ENCODE measurements around the gene FAM174A. TPM values are rescaled to one million over a fixed set of nuclear protein-coding genes. Genes with fewer than 3 reads are reported as not detected.

FAM174A gene
- 10 to 100 TPM in 11 of 12 donors, not detected in 1; 22.7 to 45.8 (median 36.4) TPM for polyA plus RNA-seq (ENCODE audit: insufficient read length in 12 of 12)
- long read RNA-seq, donor 1, transcript FAM174A-201 (3 exons, 1,356 nt), result major isoform, 25 of 25 reads
- long read RNA-seq, donor 1, partial matches to known transcripts, result 0 of 25 reads
- long read RNA-seq, donor 1, other reads (novel, unspliced or antisense), result 0 of 25 reads
- long read RNA-seq, donor 2, transcript FAM174A-201 (3 exons, 1,356 nt), result major isoform, 28 of 28 reads
- long read RNA-seq, donor 2, partial matches to known transcripts, result 0 of 28 reads
- long read RNA-seq, donor 2, other reads (novel, unspliced or antisense), result 0 of 28 reads
- long read RNA-seq, donor 3, transcript FAM174A-201 (3 exons, 1,356 nt), result major isoform, 10 of 10 reads
- long read RNA-seq, donor 3, partial matches to known transcripts, result 0 of 10 reads
- long read RNA-seq, donor 3, other reads (novel, unspliced or antisense), result 0 of 10 reads
- long read RNA-seq, donor 4, transcript FAM174A-201 (3 exons, 1,356 nt), result major isoform, 9 of 9 reads
- long read RNA-seq, donor 4, partial matches to known transcripts, result 0 of 9 reads
- long read RNA-seq, donor 4, other reads (novel, unspliced or antisense), result 0 of 9 reads
- long read RNA-seq, donor 5, transcript FAM174A-201 (3 exons, 1,356 nt), result major isoform, 32 of 41 reads
- long read RNA-seq, donor 5, partial matches to known transcripts, result 9 of 41 reads
- long read RNA-seq, donor 5, other reads (novel, unspliced or antisense), result 0 of 41 reads
- long read RNA-seq, donor 6, transcript FAM174A-201 (3 exons, 1,356 nt), result major isoform, 13 of 13 reads
- long read RNA-seq, donor 6, partial matches to known transcripts, result 0 of 13 reads
- long read RNA-seq, donor 6, other reads (novel, unspliced or antisense), result 0 of 13 reads
- long read RNA-seq, donor 7, transcript FAM174A-201 (3 exons, 1,356 nt), result major isoform, 9 of 9 reads
- long read RNA-seq, donor 7, partial matches to known transcripts, result 0 of 9 reads
- long read RNA-seq, donor 7, other reads (novel, unspliced or antisense), result 0 of 9 reads
- long read RNA-seq, donor 8, transcript FAM174A-201 (3 exons, 1,356 nt), result major isoform, 23 of 32 reads
- long read RNA-seq, donor 8, partial matches to known transcripts, result 8 of 32 reads
- long read RNA-seq, donor 8, other reads (novel, unspliced or antisense), result 0 of 32 reads
- long read RNA-seq, donor 9, transcript FAM174A-201 (3 exons, 1,356 nt), result major isoform, 19 of 19 reads
- long read RNA-seq, donor 9, partial matches to known transcripts, result 0 of 19 reads
- long read RNA-seq, donor 9, other reads (novel, unspliced or antisense), result 0 of 19 reads
- long read RNA-seq, donor 10, transcript FAM174A-201 (3 exons, 1,356 nt), result major isoform, 32 of 41 reads
- long read RNA-seq, donor 10, partial matches to known transcripts, result 9 of 41 reads
- long read RNA-seq, donor 10, other reads (novel, unspliced or antisense), result 0 of 41 reads
- long read RNA-seq, donor 11, transcript FAM174A-201 (3 exons, 1,356 nt), result major isoform, 21 of 26 reads
- long read RNA-seq, donor 11, partial matches to known transcripts, result 5 of 26 reads
- long read RNA-seq, donor 11, other reads (novel, unspliced or antisense), result 0 of 26 reads

DNA sequence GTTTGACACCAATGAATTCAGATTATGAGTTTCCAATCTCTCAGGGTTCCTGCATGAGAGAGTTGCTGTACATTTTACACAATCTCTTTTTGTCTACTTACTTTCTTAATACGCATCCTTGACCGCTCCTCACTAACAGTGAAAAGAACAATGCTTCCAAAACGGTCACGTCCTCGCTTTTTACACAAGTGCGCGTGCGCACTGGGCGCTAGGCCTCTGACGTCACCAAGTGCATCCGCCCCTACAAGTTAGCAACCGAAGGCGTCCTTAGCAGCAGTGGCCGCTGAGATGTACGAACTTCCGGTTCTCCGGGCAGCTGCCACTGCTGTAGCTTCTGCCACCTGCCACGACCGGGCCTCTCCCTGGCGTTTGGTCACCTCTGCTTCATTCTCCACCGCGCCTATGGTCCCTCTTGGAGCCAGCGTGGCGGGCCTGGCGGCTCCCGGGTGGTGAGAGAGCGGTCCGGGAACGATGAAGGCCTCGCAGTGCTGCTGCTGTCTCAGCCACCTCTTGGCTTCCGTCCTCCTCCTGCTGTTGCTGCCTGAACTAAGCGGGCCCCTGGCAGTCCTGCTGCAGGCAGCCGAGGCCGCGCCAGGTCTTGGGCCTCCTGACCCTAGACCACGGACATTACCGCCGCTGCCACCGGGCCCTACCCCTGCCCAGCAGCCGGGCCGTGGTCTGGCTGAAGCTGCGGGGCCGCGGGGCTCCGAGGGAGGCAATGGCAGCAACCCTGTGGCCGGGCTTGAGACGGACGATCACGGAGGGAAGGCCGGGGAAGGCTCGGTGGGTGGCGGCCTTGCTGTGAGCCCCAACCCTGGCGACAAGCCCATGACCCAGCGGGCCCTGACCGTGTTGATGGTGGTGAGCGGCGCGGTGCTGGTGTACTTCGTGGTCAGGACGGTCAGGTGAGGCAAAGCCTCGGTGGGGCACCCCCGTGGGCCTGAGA, at the start of gene FAM174A:
Gene FAM174A (plus strand): TSS at position 315 of the 946 bp plus-strand sequence. CDS start 157 bp downstream, at position 472.
- DNase-seq, result peak; percentile 99

DNA sequence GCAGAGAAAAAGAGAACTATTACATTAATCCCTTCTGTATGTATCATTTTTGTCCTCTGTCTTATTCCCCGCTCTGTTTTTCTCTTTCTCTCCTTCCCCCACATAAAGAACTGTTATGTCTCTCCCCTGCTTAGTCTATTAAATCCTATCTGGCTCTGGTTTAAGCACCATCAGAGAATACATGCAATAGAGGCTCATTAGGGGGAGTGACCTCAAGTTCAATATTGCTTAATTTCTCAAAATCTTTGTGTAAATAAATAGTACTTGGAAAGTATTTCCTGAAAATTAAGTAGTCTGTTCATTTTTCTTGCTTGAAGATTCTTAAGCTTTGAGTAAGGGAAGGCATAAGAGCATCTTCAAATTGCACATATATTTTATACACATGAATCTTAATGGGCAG, 41.2 kb upstream of the FAM174A start:
- DNase-seq, result no peak

DNA sequence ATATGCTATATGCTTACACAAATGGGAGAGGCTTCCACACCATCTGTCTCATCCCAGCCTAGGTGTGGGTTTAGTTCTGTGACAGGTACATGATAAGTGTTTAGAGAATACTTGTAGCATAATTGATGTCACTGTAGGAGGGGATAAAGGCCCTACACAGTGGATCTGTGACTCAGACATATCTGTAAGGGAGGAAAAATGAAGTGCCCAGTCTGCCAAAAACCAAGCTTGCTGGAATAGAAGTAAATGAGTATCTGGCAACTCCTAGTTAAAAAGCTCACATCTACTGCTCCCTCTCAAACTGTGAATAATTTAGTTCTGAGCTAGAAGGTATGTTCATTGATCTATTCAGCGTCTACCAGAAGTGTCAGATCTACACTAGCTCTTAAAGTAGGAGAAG, 38.9 kb upstream of the FAM174A start:
- DNase-seq, result no peak

DNA sequence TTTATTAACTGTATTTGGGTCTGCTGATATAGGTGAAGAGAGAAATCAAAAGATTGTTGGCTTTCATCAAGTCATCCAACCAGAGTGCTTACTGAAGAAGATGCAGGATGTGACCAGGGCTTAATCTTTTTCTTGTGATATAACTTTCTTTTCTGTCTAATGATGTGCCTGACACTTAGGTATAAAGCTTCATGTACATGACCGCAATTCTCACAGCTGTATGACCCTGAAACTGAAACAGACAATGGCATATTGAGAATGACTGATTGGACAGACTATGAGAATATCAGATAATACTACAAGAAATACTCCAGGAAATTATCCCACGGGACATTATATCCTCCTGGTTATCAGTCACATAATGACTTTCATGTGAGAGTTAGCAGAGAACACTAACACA, 32.5 kb upstream of the FAM174A start:
- no peak for DNase-seq

DNA sequence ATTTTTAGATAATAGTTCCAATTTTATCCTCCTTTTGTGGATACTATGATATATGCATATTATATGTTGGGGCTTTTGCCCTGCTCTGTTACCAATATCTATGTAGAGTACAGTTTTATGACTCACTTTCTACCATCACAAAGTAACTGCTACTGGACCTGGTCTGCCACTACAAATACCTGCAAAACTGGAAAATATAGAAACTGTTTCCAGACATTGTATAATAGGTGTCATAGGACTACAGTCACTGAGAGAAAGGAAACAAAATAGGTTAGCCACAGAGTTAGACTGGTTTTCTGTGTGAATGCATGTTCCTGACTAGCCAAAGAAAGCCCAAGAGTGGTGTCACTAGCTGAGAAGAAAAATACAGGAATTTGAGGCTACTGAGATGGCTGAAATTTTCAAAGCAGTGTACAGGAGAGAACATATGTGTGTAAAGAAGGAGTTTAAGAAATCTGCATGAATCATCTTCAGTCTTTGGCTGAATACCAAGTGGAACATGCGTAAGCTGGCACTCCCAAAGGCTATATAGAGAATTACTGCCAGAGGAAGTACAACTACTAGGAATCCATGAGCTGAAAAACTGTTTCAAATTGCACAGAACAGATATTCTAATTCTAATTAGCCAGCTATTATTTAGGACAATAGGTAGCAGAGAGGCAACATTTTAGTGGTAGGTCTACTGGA, 29.0 kb upstream of the FAM174A start:
- DNase-seq, result peak; percentile 9

DNA sequence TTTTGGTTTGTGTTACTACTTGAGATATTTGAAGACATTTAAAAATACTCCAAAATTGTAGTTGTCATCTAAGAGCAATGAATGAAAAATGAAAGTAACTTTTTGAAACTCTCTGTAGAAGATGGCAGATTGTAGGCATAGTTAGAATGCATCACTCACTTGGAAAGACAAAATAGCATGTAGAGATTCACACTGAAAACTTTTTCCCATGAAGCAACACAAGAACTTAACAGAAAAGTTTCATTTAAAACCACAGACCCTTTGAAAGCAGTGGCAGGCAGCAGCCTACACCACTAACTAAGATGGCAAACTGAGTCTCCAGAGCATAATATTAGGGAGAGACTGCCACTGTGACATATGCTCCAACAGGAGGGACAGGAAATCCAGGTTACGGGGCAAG, 18.9 kb upstream of the FAM174A start:
- DNase-seq, result no peak

DNA sequence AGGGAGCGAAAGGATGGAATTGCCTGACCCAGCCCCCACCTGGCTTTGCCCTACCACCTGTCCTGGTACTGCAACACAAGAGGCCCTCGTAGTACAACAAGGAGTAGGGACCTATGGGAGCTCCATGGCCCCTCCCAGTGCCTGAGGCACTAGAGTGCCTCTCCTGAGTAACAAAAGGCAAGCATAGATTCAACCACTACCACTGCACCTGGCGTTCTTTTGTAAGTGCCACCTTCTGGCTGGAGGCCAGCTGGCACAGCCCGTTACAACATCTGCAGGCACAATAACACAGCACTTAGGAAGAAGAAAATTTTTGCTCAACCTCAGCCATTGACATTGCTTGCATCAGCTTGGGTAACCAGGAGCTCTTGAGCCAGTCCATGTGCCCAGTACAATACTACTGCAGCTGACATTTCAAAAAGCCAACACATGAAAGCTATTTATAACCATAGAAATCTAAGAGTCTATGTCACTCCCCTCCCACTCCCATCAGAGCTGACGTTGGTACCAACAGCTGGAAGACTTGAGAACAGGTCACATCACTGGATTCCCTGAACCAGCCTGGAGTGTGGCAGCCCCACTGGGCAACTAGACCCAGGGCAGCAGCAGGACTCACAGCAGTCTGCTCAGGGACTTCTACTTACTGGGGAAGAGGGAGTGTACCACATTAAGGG, 17.7 kb upstream of the FAM174A start:
- no peak for DNase-seq

DNA sequence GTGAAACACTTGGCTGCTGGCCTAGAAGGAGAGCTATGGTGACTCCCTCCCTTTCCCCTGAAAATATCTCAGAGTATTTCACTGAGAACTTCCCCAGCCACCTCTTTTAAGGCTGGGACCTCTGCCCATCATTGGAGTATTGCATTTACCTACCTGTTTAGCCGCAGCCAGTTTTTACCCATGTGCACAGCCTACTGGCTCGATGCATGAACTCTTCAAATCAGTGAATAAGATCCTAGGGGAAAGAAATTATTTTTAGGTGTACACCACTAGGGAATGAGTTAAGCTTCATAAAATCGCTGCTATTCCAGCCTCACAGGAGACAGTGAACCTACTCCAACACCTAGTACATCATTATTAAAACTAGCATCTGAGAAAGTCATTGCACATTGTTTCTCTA, 16.8 kb upstream of the FAM174A start:
- no peak for DNase-seq

DNA sequence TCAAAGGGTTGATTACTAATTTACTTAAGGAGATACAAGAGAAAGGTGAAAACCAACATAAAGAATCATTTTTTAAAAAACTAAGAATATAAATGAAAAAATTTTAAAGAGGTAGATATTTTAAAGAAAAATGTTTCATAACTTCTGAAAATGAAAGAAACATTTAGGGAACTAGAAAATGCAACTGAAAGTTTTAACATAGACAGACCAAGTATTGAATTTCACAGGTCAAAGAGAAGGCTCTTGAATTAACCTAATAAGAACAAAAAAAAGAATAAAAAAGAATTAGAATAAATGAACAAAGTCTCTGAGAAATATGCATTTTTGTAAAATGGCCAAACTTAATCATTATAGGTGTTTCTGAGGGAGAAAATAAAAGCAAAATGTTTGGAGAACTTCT, 16.1 kb upstream of the FAM174A start:
- no peak for DNase-seq

DNA sequence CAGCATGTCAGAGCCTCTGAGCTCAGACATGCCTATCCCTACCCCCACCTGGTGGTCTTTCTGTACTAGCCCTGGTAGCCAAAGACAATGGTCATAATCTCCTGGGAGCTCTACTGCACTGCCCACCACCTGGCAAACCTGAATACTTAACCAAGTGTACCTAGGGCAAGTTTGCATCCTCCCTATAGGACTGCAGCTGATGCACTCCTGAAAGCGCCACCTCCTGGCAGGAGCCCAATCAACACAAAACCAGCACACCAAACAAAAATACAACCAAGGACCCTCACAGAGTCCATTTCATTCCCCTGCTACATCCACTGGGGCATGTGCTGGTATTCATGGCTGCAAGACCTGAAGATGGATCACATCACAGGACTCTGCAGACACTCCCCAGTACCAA, 14.8 kb upstream of the FAM174A start:
- no peak for DNase-seq

DNA sequence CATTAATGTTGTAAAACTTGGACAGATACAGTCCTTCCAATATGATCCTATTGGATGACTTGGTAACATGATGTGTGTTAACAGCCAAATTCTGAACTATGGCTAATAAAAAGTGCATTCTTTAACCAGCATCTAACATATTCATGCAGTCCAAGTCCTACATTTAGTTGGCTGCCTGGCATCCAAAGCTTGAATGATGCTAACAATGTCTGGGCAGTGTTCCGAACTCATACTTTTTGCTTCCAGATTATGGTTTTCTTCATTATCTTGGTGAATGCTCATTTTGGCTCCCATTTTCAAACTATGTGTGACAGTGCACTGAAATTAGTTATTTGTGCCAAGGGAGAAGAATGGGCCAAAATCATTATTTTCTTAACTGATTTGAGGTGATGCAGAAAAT, 2.8 kb downstream of the FAM174A start:
- no peak for DNase-seq

DNA sequence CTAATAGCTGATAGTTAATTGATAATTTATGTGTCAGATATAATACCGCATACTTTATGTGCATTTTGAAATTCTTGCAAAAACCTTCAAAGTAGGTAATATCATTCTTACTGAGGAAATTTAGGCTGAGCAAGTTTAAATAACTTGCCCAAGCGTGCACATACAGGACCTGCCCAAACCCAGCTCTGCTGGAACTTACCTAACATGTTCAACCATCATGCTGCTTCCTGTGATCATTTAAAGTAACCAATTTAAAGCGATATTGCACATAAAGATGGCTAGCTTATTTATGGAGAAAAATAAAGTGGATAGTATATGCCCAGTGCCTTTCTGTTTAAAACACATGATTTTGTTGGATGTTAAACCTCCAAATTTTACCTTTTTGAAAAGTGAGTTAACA, 4.3 kb downstream of the FAM174A start:
- DNase-seq, result no peak

DNA sequence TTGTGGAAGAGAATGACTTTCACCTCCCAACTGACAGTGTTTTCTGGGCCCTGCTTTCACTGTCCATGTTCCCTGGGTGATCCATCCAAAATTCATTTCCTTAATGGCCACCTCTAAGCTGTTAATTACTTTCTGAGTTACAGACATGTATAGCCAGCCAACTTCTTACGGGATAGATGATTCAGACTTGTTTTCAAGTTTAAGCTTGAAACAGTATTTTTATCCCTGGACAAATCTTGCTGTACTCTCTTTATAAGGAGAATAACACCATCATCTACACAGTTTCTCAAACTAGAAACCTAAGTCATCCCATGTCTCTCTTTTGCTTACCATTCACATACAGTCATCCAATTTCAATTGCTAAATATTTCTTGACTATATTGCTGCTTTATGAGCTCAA, 6.9 kb downstream of the FAM174A start:
- no peak for DNase-seq

DNA sequence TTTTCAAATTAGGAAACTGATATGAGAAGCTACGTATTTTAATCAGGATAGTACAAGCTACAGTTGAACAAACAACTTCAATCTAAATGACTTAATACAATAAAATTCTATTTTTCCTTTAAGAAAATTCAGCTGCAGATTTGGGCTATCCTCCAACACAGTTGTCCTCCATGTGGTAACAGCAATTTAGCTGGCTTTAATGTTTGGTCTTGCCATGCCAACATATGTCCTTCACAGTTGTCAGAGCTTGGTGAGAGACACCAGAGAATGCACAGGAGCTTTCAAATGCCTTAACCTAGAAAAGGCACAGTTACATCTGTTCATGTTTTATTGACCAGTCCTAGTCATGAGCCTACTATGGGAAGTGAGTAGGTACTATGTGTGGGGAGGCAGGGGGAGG, 10.8 kb downstream of the FAM174A start:
- peak; percentile 22 for DNase-seq

DNA sequence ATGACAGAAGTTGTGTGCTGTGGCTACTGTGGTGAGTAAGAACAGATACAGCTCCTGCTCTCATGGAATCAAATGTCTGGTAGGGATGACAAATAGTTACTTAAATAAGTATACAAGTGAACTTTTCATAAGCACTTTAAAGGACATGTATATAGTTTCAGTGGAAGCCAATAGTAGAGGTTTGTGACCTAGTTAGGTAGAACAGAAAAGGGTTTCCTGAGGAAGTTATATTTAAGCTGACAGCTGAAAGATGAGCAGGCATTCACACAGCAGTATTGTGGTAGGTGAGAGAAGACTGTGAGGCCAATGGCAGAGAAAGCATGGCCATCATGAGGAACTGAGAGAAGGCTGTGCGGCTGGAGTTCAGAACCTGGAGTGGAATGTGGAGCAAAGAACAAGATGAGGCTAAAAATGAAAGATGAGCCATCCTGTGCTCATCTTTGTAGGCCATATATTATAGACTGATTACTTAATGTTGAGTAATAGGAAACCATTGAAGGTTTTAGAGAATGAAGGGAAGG, 15.4 kb downstream of the FAM174A start:
- no peak for DNase-seq

DNA sequence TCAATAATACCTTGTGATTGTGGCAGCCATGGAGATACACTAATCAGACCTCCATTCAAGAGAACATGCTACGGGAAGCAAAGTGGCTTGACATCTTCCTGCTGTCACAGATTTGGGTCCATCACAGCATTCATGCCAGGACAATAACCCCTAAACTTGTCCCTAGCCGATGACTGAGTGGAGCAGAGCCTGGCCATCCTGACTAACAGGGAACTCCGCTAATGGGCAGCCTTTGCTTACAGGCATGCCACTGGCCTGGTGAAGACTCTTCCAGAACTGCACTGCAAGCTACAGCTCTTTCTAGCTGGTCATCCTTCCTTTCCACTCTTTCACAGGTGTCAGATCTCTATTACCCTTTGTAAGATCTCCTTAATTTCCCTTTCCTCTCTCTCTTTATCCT, 16.0 kb downstream of the FAM174A start:
- no peak for DNase-seq

DNA sequence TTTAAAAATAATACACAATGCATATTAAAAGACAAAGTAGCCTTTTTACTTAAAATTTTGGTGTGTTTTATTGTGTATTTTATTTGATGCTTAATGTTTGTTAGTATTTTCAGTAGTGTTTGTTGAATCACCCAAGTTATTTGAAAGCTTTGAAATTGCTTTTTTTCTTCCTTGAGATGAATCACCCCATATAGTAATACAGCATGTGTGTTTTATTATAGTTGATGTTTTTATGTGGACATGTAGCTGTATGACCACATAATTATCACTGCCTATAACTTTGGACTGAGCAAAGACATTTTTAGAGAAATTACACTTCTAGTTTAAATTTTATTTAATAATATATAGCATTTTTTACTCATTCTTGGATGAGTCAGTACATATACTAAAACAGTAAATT, 18.0 kb downstream of the FAM174A start:
- DNase-seq, result no peak

DNA sequence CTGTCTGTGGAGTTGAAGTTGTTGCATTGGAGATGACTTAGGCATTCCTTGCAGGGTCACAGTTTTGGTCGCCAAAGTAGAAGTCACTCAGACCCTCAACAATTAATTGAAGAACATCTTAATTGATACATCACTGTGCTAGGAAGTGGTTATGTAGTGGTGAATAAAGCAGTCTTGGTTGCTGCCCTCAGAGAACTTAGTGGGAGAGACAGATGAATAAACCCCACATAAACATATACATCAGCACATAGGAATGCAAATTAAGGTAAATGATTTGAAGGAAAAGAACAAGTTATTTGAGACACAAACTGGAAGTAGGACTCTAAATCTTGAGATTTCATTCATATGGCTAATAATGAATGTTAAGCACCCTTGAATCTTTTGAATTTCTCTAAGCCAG, 25.7 kb downstream of the FAM174A start:
- no peak for DNase-seq

DNA sequence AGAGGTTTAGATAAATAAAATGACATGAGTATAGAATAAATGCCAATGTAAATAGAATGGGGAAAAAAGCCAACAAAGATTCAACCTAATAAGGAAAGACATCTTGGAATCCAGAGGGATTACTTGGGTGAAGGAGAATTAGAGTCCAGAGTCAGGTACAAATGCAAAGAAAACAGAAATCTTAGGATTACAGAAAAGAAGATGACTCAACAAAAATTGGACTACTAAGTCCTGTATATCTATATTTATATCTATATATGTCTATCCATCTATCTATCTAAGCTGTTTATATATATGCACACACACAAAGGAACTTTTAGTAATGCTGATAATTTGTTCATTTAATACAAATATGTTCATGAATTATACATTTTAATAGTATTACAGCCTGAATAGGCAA, 27.6 kb downstream of the FAM174A start:
- no peak for DNase-seq

All from muscle of arm (tissue), 14 donors.